Esophagus squamous epithelium (tissue), 5 donors: ENCODE data around the gene EIF1. TPM values are rescaled to one million over a fixed set of nuclear protein-coding genes. Genes with fewer than 3 reads are reported as not detected.

Experiments
- DNase-seq: peaks from one replicate; lab custom pipeline; 2025; lab: John Stamatoyannopoulos, UW
- H3K27ac ChIP-seq, 4 donors: fragments of 200-600 bp; sonication (generic); one replicate each; pipeline ENCODE4 v1.5.1; 2016 to 2019; ENCODE audit warnings: mild to moderate bottlenecking in 1 of 4
- H3K27me3 ChIP-seq, 4 donors: fragments of 200-600 bp; sonication (generic); 1 replicate in 3 of 4; 2 replicates in 1 of 4; pipeline versions ENCODE4 v1.5.1 to v1.6.0; 2017 to 2021; ENCODE audit warnings: antibody characterized with exemption in 1 of 4
- H3K36me3 ChIP-seq, 3 donors: fragments of 200-600 bp; sonication (generic); one replicate each; pipeline ENCODE4 v1.5.1; 2016 to 2019
- H3K4me1 ChIP-seq, 3 donors: fragments of 200-600 bp; sonication (generic); one replicate each; pipeline ENCODE4 v1.5.1; 2017 to 2019
- H3K4me3 ChIP-seq, 4 donors: fragments of 200-600 bp; sonication (generic); 1 replicate in 3 of 4; 2 replicates in 1 of 4; pipeline ENCODE4 v1.5.1; 2016 to 2019; ENCODE audit warnings: mild to moderate bottlenecking in 2 of 4, moderate library complexity in 1 of 4
- H3K9me3 ChIP-seq, 3 donors: fragments of 200-600 bp; sonication (generic); one replicate each; pipeline ENCODE4 v1.5.1; 2016 to 2019
- POLR2A ChIP-seq, 4 donors: fragments of 450-650 bp; IDR thresholded peaks; one replicate each; pipeline ENCODE4 v1.6.1; 2017; ENCODE audit warnings: antibody characterized with exemption in 4 of 4, mild to moderate bottlenecking in 4 of 4, moderate library complexity in 3 of 4
- WGBS, 2 donors: methylation state at CpG; one replicate each; pipeline ENCODE4 v1.1.5; 2018; 5-methylcytosine and 5-hydroxymethylcytosine counted together
- intact Hi-C: fragments of 100-400 bp; cut with DNase I; formaldehyde crosslinking; loops from one replicate; pipeline ENCODE4 v1.15.0; 2022
- total RNA-seq, 4 donors: library from RNA; depleted of rRNA; stranded (reverse); fragments of >200 nt; gene quantifications; one replicate each; pipeline ENCODE4 v1.1.0, GENCODE V29; 2016
- TF ChIP-seq, protein P1 (sequence below), 6 experiments: fragments of 450-650 bp in 4 of 6; fragments of 200-600 bp in 2 of 6; sonication (generic) in 2 of 6; IDR thresholded peaks; one replicate each; pipeline ENCODE4 v1.5.1; 2016 to 2019; ENCODE audit warnings: antibody characterized with exemption in 6 of 6, mild to moderate bottlenecking in 4 of 6, moderate library complexity in 4 of 6
- donor health status: DM: yes; HTN: yes; CAD: no.

EIF1 gene
- total RNA-seq, 4 donors from 2014 or later, result 96.5 to 311 (median 223) TPM

GRCh38 chr17:41659427-41660212 is 29.1 kb upstream of the EIF1 start:
- peaks cover 43 to 100% (median 49%) of the 10 kb centered on the region in 3 donors for H3K4me1 ChIP-seq
- 52 to 75% methylated on average over 7 to 10 of the region's 11 CpGs for WGBS, 2 donors

GRCh38 chr17:41660221-41660711 is 28.4 kb upstream of the EIF1 start:
- Histone ChIP-seq H3K27ac (peak overlapping the region; percentile 95 to 98 (median 97)), H3K36me3 (no peaks in the 10 kb centered on the region), H3K4me3 (no peak overlapping the region), H3K4me1 (peaks cover 39 to 100% (median 42%) of the 10 kb centered on the region in 3 donors), H3K9me3 (no peaks in the 10 kb centered on the region), H3K27me3 (no peaks in the 10 kb centered on the region)
- WGBS, 2 donors, result 45 to 86% methylated on average over 1 to 4 of the region's 8 CpGs
- DNase-seq, result no peak
- TF ChIP-seq, protein P1, sequence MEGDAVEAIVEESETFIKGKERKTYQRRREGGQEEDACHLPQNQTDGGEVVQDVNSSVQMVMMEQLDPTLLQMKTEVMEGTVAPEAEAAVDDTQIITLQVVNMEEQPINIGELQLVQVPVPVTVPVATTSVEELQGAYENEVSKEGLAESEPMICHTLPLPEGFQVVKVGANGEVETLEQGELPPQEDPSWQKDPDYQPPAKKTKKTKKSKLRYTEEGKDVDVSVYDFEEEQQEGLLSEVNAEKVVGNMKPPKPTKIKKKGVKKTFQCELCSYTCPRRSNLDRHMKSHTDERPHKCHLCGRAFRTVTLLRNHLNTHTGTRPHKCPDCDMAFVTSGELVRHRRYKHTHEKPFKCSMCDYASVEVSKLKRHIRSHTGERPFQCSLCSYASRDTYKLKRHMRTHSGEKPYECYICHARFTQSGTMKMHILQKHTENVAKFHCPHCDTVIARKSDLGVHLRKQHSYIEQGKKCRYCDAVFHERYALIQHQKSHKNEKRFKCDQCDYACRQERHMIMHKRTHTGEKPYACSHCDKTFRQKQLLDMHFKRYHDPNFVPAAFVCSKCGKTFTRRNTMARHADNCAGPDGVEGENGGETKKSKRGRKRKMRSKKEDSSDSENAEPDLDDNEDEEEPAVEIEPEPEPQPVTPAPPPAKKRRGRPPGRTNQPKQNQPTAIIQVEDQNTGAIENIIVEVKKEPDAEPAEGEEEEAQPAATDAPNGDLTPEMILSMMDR (IDR thresholded peaks at IDR 0.05), result no peak
- no peak for TF ChIP-seq POLR2A (IDR thresholded peaks at IDR 0.05)
- intact Hi-C loops, result loop anchor here (5.0 to 10.0 kb wide), 2 partner anchors 113 to 855 kb away; no protein-coding TSS in a partner anchor

More at GRCh38 chr17:41659427-41660212, 29.1 kb upstream of the EIF1 start:
- Histone ChIP-seq H3K27ac (peak overlapping the region; percentile 95 to 98 (median 97)), H3K27me3 (no peaks in the 10 kb centered on the region), H3K4me3 (no peak overlapping the region), H3K9me3 (no peaks in the 10 kb centered on the region), H3K36me3 (no peaks in the 10 kb centered on the region)
- no peak for TF ChIP-seq POLR2A (IDR thresholded peaks at IDR 0.05)
- TF ChIP-seq, protein P1 (IDR thresholded peaks at IDR 0.05), result no peak
- intact Hi-C loops, result loop anchor here (5.0 to 10.0 kb wide), 2 partner anchors 112 to 855 kb away; no protein-coding TSS in a partner anchor
- DNase-seq, result no peak

DNA sequence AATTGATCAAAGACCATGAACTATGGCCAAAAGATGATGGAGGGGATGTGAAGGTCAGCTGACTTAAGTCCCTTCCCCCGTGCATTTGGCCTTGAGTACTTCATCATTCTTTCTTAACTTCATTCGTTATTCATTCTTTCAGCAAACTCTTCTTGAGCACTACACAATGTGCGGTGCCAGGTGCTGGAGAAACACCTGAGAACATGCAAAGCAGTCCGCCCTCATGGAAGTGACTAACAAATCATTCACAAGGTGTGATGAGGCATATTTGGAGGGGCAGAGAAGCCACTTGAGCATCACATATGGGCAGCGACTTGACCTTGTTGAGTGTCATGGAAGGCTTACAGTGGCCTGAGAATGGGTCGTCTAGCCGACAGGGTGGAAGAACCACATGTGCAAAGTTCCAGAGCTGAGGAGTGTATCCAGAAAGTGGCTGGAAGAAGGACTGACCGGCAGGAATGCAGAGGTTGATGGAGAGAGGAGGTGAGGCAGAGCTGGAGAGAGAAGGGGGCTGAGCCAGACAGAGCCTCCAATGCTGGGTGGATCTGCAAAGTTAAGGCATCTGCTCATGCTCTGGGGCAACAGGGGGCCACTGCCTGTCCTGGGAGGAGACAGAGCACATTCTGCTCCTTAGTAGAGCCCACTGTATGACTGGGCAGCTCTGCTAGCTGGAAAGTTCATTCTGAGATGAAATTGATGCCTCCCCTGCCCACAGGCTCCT is 25.1 kb upstream of the EIF1 start:
- H3K4me1 ChIP-seq, result peaks cover 37 to 99% (median 40%) of the 10 kb centered on the region in 3 donors
- H3K9me3 ChIP-seq, result no peaks in the 10 kb centered on the region
- no peak for DNase-seq
- TF ChIP-seq POLR2A (IDR thresholded peaks at IDR 0.05), result no peak
- TF ChIP-seq, protein P1 (IDR thresholded peaks at IDR 0.05), result no peak
- H3K27ac ChIP-seq, result peak overlapping the region; percentile 66 to 98 (median 97)
- peak overlapping the region in 1 of 4 donors; percentile 46 for H3K4me3 ChIP-seq
- intact Hi-C loops, result loop anchor here (5.0 to 10.0 kb wide), 2 partner anchors 116 to 859 kb away; no protein-coding TSS in a partner anchor
- no peaks in the 10 kb centered on the region for H3K27me3 ChIP-seq
- H3K36me3 ChIP-seq, result no peaks in the 10 kb centered on the region
- 38 to 64% methylated on average over 8 of the region's 8 CpGs for WGBS, 2 donors

DNA sequence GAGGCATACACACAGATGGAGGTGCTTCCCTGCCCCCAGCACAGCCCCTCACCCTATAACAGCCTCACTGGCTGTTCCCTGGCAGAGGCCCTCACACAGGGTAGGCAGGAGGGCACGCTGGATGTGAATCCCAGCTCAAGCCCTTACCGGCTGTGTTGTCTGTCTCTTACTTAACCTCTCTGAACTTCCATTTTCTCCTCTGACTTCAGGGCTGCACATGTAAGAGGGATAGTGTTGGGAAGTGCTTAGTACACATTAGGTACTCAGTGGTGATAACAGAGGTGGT is 24.6 kb upstream of the EIF1 start:
- H3K9me3 ChIP-seq, result no peaks in the 10 kb centered on the region
- H3K27ac ChIP-seq, result peak overlapping the region; percentile 66 to 98 (median 97)
- peak overlapping the region in 1 of 4 donors; percentile 46 for H3K4me3 ChIP-seq
- DNase-seq, result no peak
- H3K27me3 ChIP-seq, result no peaks in the 10 kb centered on the region
- 73 to 80% methylated on average over 1 to 2 of the region's 2 CpGs for WGBS, 2 donors
- peaks cover 32 to 94% (median 36%) of the 10 kb centered on the region in 3 donors for H3K4me1 ChIP-seq
- no peaks in the 10 kb centered on the region for H3K36me3 ChIP-seq
- intact Hi-C loops, result loop anchor here (5.0 to 10.0 kb wide), 2 partner anchors 117 to 859 kb away; no protein-coding TSS in a partner anchor
- TF ChIP-seq, protein P1 (IDR thresholded peaks at IDR 0.05), result no peak
- TF ChIP-seq POLR2A (IDR thresholded peaks at IDR 0.05), result no peak
